ENCODE results near the gene PDAP1. TPM values are rescaled to one million over a fixed set of nuclear protein-coding genes. Genes with fewer than 3 reads are reported as not detected.

The PDAP1 gene
- total RNA-seq, 6 experiments from 2014 or later, result 36.3 to 52.9 (median 39.6) TPM

- Histone ChIP-seq H3K4me3 (no peak overlapping the region), H3K36me3 (peaks cover 0 to 52% (median 14%) of the 10 kb centered on the region in 4 donors), H3K4me1 (peaks cover 0 to 19% (median 8%) of the 10 kb centered on the region in 4 donors), H3K27me3 (no peaks in the 10 kb centered on the region), H3K9me3 (no peaks in the 10 kb centered on the region), H3K27ac (peak overlapping the region in 1 of 3 donors; percentile 8)
- ATAC-seq, result no peak
- 88% methylated on average over 16 of the region's 21 CpGs for WGBS (ENCODE audit: insufficient coverage, low coverage, low lambda C conversion rate, missing lambda C conversion rate)
- intact Hi-C loops (cut with DNase I), result no loop called here
- no peak for TF ChIP-seq POLR2A (IDR thresholded peaks at IDR 0.05)
- TF ChIP-seq, protein P1, sequence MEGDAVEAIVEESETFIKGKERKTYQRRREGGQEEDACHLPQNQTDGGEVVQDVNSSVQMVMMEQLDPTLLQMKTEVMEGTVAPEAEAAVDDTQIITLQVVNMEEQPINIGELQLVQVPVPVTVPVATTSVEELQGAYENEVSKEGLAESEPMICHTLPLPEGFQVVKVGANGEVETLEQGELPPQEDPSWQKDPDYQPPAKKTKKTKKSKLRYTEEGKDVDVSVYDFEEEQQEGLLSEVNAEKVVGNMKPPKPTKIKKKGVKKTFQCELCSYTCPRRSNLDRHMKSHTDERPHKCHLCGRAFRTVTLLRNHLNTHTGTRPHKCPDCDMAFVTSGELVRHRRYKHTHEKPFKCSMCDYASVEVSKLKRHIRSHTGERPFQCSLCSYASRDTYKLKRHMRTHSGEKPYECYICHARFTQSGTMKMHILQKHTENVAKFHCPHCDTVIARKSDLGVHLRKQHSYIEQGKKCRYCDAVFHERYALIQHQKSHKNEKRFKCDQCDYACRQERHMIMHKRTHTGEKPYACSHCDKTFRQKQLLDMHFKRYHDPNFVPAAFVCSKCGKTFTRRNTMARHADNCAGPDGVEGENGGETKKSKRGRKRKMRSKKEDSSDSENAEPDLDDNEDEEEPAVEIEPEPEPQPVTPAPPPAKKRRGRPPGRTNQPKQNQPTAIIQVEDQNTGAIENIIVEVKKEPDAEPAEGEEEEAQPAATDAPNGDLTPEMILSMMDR (IDR thresholded peaks at IDR 0.05), result no peak
- no peak for DNase-seq
These were observed 11.7 kb downstream of the PDAP1 start for GRCh38 chr7:99396418-99397296.

- peaks cover 0 to 19% (median 8%) of the 10 kb centered on the region in 4 donors for H3K4me1 ChIP-seq
These were observed 12.6 kb downstream of the PDAP1 start for GRCh38 chr7:99395616-99396327.

GRCh38 chr7:99394188-99394502 lies 14.3 kb downstream of the PDAP1 start:
- no peaks in the 10 kb centered on the region for H3K27me3 ChIP-seq
- intact Hi-C loops (cut with DNase I), result no loop called here
- H3K4me3 ChIP-seq, result no peak overlapping the region
- no peak for ATAC-seq
- peaks cover 0 to 46% (median 12%) of the 10 kb centered on the region in 4 donors for H3K36me3 ChIP-seq
- peaks cover 0 to 19% (median 8%) of the 10 kb centered on the region in 4 donors for H3K4me1 ChIP-seq
- DNase-seq, result no peak
- no CpG with 5 or more reads among the region's 4 CpGs for WGBS (ENCODE audit: insufficient coverage, low coverage, low lambda C conversion rate, missing lambda C conversion rate)
- no peaks in the 10 kb centered on the region for H3K9me3 ChIP-seq
- TF ChIP-seq POLR2A (IDR thresholded peaks at IDR 0.05), result no peak
- TF ChIP-seq, protein P1 (IDR thresholded peaks at IDR 0.05), result no peak
- no peak overlapping the region for H3K27ac ChIP-seq

More at GRCh38 chr7:99395616-99396327, 12.6 kb downstream of the PDAP1 start:
- Histone ChIP-seq H3K9me3 (no peaks in the 10 kb centered on the region), H3K27me3 (no peaks in the 10 kb centered on the region), H3K36me3 (peaks cover 0 to 53% (median 16%) of the 10 kb centered on the region in 4 donors), H3K27ac (peak overlapping the region in 1 of 3 donors; percentile 8), H3K4me3 (no peak overlapping the region)
- ATAC-seq (peak; percentile 26 to 78 (median 64)), DNase-seq (peak in 2 of 3 donors; percentile 83 to 88)
- 38% methylated on average over 8 of the region's 14 CpGs for WGBS (ENCODE audit: insufficient coverage, low coverage, low lambda C conversion rate, missing lambda C conversion rate)
- intact Hi-C loops (cut with DNase I), result no loop called here
- TF ChIP-seq, protein P1 (IDR thresholded peaks at IDR 0.05), result peak in 1 of 4 donors; percentile 9
- TF ChIP-seq POLR2A (IDR thresholded peaks at IDR 0.05), result no peak

GRCh38 chr7:99393355-99394187 lies 14.8 kb downstream of the PDAP1 start:
- no peaks in the 10 kb centered on the region for H3K9me3 ChIP-seq
- TF ChIP-seq, protein P1 (IDR thresholded peaks at IDR 0.05), result no peak
- TF ChIP-seq POLR2A (IDR thresholded peaks at IDR 0.05), result no peak
- peaks cover 0 to 19% (median 8%) of the 10 kb centered on the region in 4 donors for H3K4me1 ChIP-seq
- intact Hi-C loops (cut with DNase I), result no loop called here
- peak overlapping the region in 1 of 3 donors; percentile 14 for H3K27ac ChIP-seq
- H3K4me3 ChIP-seq, result peak overlapping the region; percentile 41 to 52 (median 47)
- ATAC-seq, result peak; percentile 15 to 43 (median 30)
- no peaks in the 10 kb centered on the region for H3K27me3 ChIP-seq
- no peak for DNase-seq
- 46% methylated on average over 5 of the region's 30 CpGs for WGBS (ENCODE audit: insufficient coverage, low coverage, low lambda C conversion rate, missing lambda C conversion rate)
- H3K36me3 ChIP-seq, result peaks cover 0 to 47% (median 12%) of the 10 kb centered on the region in 4 donors

Measured in right lobe of liver (tissue), 6 donors.